Activated T-cell treated with anti-CD3 and anti-CD28 coated beads for 4 hours (primary cell): ENCODE results near the gene CCDC187.

ENCODE experiments used
- DNase-seq: peaks from one replicate; pipeline ENCODE4 v3.0.0-alpha.2; 2020

The CCDC187 gene

GRCh38 chr9:136311051-136312008 lies 7.4 kb upstream of the CCDC187 start:
- DNase-seq = no peak

DNA sequence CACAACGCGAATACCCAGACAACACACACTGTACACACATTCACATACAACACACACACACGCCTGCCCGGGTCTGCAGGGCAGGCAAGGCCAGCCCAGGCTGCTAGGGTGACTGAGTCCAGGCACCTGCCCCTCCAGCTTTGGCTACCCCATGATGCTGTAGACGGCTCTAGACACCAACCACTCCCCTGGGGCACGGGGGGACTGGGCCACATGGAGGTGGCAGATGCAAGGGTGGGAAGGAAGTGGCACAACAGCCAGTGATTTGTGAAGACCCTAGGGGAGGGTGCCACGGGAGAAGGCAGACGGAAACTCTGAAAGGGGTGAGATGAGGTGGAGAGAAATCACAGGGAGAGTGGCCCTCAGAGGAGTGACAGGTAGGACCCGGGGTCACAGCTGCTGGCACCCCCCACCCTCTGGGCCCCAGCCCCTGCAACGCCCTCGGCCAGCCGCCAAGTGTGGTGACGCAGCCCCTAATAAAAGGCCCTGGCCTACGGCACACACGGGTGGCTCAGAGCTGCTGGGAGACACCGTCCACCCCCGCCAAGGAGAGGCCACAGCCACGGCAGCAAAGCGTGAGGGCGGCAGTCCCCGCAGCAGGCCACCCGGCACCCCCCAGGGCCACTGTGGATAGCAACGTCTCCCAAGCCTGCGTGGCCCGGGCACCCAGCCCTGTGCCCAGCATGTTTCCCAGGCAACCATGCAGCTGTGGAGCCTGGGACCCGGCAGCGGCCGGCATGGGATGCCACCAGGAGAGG lies 6.6 kb upstream of the CCDC187 start:
- DNase-seq = no peak

- DNase-seq = no peak
These were observed 5.9 kb upstream of the CCDC187 start for GRCh38 chr9:136309806-136310220.

DNA sequence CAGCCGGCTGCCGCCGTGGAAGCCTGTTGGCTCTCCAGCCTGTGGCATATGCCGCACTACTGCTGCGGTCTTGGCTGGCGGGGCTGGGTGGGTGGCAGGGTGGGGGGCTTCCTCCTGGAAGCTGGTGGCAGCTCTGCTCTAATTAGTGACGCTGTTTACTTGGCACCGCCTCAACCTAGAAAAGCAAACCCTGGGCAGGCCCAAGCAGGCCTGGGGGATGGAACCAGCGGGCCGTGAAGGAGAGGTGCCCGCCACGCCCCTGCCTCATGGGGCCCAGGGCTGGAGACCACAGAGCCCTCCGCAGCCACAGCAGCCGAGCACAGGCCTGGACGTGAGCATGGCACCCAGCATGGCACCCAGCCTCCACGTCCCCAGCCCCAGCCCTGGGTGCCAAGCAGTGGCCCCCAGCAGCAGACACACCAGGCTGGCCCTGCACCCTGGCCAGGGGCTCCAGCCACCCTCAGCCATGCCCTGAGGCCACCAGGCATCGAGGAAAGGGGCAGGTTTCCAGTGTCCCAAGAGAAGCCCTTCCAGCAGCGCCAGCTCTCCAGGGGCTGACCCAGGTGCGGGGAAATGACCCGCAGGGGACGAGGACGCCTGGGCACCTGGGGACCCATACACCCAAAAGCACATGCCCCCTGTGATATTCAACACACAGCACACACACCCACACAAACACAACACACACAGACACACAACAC lies 5.4 kb upstream of the CCDC187 start:
- no peak for DNase-seq

GRCh38 chr9:136308702-136309053 lies 4.8 kb upstream of the CCDC187 start:
- no peak for DNase-seq

- DNase-seq = no peak
These were observed 4.3 kb upstream of the CCDC187 start for GRCh38 chr9:136308006-136308701.

DNA sequence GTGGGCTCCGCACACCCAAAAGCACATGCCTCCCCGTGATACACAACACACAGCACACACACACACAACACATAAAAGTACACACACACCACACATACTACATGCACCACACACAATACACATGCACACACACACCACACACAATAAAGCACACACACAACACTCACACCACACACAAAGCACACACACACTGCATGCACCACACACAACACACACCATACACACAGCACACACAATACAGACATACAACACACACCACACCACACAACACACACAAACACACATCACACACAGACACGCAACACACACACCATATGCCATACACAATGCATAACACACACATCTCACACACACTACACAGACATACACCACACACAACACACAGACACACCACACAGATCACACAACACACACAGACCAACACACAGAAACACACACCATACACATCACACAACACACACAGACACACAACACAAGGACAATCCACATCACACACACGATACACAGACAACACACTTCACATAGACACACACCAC lies 3.4 kb upstream of the CCDC187 start:
- DNase-seq = no peak

- DNase-seq = no peak
These were observed 2.6 kb upstream of the CCDC187 start for GRCh38 chr9:136306211-136307208.

- DNase-seq = no peak
These were observed 1.9 kb upstream of the CCDC187 start for GRCh38 chr9:136305804-136306203.

GRCh38 chr9:136304981-136305380 lies 1.1 kb upstream of the CCDC187 start:
- no peak for DNase-seq

GRCh38 chr9:136304456-136304855 lies 562 bp upstream of the CCDC187 start:
- DNase-seq = no peak

GRCh38 chr9:136303066-136303824 lies 649 bp downstream of the CCDC187 start:
- DNase-seq = no peak

- no peak for DNase-seq
These were observed 1.4 kb downstream of the CCDC187 start for GRCh38 chr9:136302527-136302926.

DNA sequence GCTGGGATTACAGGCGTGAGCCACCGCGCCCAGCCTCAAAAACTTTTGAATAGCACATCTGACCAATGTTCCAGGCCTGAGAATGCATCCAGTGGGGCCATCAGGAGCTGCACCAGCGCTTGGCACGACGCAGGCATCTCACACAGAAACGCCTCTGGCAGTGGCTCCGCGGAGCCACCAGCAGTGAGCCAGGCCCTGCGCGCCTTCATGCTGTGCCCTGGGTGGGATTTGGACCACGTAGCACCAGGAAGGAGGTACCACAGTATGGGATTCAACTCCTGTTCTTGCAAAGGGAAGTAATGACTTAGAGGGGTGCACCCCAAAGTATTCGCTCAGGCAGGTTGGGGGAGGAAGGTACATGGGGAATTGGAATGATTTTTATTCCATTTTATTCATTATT lies 3.0 kb downstream of the CCDC187 start:
- DNase-seq = no peak

DNA sequence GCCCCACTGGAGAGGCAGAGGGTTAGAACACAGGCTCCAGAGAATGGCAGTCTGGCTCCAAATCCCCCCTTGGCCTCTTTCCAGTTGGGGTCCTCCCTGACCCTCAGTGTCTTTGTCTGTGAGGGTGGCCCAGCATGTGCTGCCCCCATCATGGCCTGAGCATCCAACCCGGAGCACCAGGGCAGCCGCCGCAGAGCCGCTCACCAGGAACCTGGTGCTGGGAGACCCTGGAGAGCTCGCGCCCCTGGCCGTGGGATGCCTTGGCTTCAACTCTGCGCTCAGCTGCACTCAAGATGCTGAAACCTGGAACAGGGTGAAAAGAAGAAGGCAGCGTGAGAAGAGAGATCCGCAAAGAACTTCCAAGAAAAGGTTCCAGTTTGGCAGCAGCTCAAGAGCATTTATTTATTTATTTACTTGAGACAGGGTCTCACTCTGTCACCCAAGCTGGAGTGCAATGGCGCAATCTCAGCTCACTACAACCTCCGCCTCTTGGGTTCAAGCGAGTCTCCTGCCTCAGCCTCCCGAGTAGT lies 3.8 kb downstream of the CCDC187 start:
- no peak for DNase-seq

DNA sequence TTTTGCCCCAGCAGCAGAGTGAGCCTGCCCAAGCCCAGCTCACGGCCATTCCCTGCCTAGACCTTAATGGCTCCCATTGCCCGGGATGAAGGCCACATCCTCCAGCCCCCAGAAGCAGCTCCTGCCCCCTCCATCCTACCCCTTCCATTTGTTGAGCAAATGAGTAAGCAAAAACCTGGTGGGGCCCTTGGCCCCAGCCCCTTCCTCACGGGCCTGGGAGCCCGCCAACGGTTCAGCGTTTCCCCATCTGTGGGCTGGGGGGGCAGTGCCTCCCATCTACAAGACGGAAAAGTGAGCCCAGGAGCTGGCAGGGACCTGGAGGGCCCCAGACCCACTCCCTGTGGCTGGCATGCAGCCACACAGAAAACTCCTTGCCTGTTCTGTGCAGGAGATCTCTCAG lies 4.4 kb downstream of the CCDC187 start:
- DNase-seq = no peak

- no peak for DNase-seq
These were observed 4.8 kb downstream of the CCDC187 start for GRCh38 chr9:136299116-136299515.

GRCh38 chr9:136297766-136298735 lies 5.8 kb downstream of the CCDC187 start:
- DNase-seq = no peak
